ENCODE results near the gene KCNK6.

DNA sequence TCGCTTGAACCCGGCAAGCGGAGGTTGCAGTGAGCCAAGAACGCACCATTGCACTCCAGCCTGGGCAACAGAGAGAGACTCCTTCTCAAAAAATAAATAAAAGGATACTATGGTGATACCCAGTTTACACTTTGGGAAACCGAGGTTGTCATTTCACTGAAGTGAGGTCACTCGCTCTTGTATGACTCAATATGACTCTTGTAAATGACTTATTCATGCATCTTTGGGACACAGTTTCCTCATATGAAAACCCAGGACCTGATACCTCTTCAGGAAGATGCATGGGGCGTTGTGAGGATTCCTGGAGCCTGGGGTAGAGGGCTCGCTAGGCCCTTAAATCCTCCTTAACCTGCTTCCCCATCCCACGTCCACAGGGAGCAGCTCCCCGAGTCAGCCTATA is 59.2 kb downstream of the KCNK6 start:
- no peak for TF ChIP-seq YY1 (IDR thresholded peaks at IDR 0.05)
- TF ChIP-seq, protein P1, sequence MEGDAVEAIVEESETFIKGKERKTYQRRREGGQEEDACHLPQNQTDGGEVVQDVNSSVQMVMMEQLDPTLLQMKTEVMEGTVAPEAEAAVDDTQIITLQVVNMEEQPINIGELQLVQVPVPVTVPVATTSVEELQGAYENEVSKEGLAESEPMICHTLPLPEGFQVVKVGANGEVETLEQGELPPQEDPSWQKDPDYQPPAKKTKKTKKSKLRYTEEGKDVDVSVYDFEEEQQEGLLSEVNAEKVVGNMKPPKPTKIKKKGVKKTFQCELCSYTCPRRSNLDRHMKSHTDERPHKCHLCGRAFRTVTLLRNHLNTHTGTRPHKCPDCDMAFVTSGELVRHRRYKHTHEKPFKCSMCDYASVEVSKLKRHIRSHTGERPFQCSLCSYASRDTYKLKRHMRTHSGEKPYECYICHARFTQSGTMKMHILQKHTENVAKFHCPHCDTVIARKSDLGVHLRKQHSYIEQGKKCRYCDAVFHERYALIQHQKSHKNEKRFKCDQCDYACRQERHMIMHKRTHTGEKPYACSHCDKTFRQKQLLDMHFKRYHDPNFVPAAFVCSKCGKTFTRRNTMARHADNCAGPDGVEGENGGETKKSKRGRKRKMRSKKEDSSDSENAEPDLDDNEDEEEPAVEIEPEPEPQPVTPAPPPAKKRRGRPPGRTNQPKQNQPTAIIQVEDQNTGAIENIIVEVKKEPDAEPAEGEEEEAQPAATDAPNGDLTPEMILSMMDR (IDR thresholded peaks at IDR 0.05; ENCODE audit: low read depth, low read length, missing input control): no peak
